Naive B cell (primary cell): ENCODE results near the gene VSTM2L. TPM values are rescaled to one million over a fixed set of nuclear protein-coding genes. Genes with fewer than 3 reads are reported as not detected.

Experiments
- ATAC-seq, 2 donors: fragments of 150-1000 bp; cut with Tn5 transposase; 2 replicates each; pipeline ENCODE4 v1.10.0; 2021; ENCODE audit warnings: low read depth in 2 of 2, mild to moderate bottlenecking in 2 of 2, moderate library complexity in 2 of 2
- DNase-seq: peaks from one replicate; pipeline ENCODE4 v3.0.0; 2022
- H3K27ac Mint-ChIP-seq, 6 donors: one replicate each; pipeline ENCODE4 v1.8.0; 2020 to 2022; ENCODE audit warnings: mild to moderate bottlenecking in 6 of 6, mixed read lengths in 6 of 6, moderate library complexity in 5 of 6, inconsistent platforms in 2 of 6
- H3K27me3 Mint-ChIP-seq, 3 donors: one replicate each; pipeline ENCODE4 v1.8.0; 2021 to 2022; ENCODE audit warnings: mixed read lengths in 3 of 3, mild to moderate bottlenecking in 1 of 3
- H3K36me3 Mint-ChIP-seq, 2 donors: one replicate each; pipeline ENCODE4 v1.8.0; 2020 to 2022; ENCODE audit warnings: mixed read lengths in 2 of 2, inconsistent platforms in 1 of 2, mild to moderate bottlenecking in 1 of 2
- H3K4me1 Mint-ChIP-seq, 3 donors: one replicate each; pipeline ENCODE4 v1.8.0; 2020 to 2022; ENCODE audit warnings: mixed read lengths in 3 of 3, inconsistent platforms in 1 of 3, mild to moderate bottlenecking in 1 of 3, moderate library complexity in 1 of 3
- H3K4me3 Mint-ChIP-seq, 8 donors: one replicate each; pipeline ENCODE4 v1.8.0; 2020 to 2022; ENCODE audit warnings: mild to moderate bottlenecking in 8 of 8, mixed read lengths in 8 of 8, moderate library complexity in 8 of 8, inconsistent platforms in 2 of 8
- H3K9me3 Mint-ChIP-seq, 7 donors: one replicate each; pipeline ENCODE4 v1.8.0; 2020 to 2022; ENCODE audit warnings: mixed read lengths in 7 of 7, mild to moderate bottlenecking in 5 of 7, inconsistent platforms in 2 of 7, moderate library complexity in 1 of 7
- polyA plus RNA-seq, 6 donors: library from polyadenylated mRNA; unstranded; fragments of 300-500 nt; fragmentation: Illumina TruSeq; gene quantifications; one replicate each; pipeline ENCODE4 v1.2.3, GENCODE V29; 2021; ENCODE audit warnings: low read depth in 6 of 6

Gene VSTM2L
- polyA plus RNA-seq, 6 donors from 2014 or later, result not detected

- peaks cover 15 to 18% (median 16%) of the 10 kb centered on the region in 3 donors for H3K4me1 Mint-ChIP-seq
- no peak overlapping the region for H3K4me3 Mint-ChIP-seq
- H3K27ac Mint-ChIP-seq, result no peak overlapping the region
These were observed 77.5 kb downstream of the VSTM2L start for GRCh38 chr20:37980383-37980782.

GRCh38 chr20:37980876-37981275, 77.9 kb downstream of the VSTM2L start:
- Mint-ChIP-seq H3K9me3 (no peaks in the 10 kb centered on the region), H3K27ac (no peak overlapping the region), H3K4me3 (no peak overlapping the region), H3K4me1 (peaks cover 15 to 18% (median 16%) of the 10 kb centered on the region in 3 donors), H3K36me3 (peaks cover 16 to 21% of the 10 kb centered on the region in 2 donors), H3K27me3 (no peaks in the 10 kb centered on the region)
- no peak for DNase-seq
- no peak for ATAC-seq

More at GRCh38 chr20:37980383-37980782, 77.5 kb downstream of the VSTM2L start:
- H3K9me3 Mint-ChIP-seq, result no peaks in the 10 kb centered on the region
- no peak for DNase-seq
- peaks cover 16 to 21% of the 10 kb centered on the region in 2 donors for H3K36me3 Mint-ChIP-seq
- no peaks in the 10 kb centered on the region for H3K27me3 Mint-ChIP-seq
- ATAC-seq, result no peak

- Mint-ChIP-seq H3K4me1 (peaks cover 13 to 15% (median 13%) of the 10 kb centered on the region in 3 donors), H3K36me3 (peaks cover 16 to 21% of the 10 kb centered on the region in 2 donors), H3K4me3 (no peak overlapping the region), H3K9me3 (no peaks in the 10 kb centered on the region), H3K27ac (peak overlapping the region in 1 of 6 donors; percentile 56), H3K27me3 (no peaks in the 10 kb centered on the region)
- ATAC-seq (no peak), DNase-seq (no peak)
These were observed 78.6 kb downstream of the VSTM2L start for GRCh38 chr20:37981568-37981967.

- peaks cover 16 to 21% of the 10 kb centered on the region in 2 donors for H3K36me3 Mint-ChIP-seq
- no peaks in the 10 kb centered on the region for H3K27me3 Mint-ChIP-seq
- peaks cover 0 to 4% (median 0%) of the 10 kb centered on the region in 3 donors for H3K4me1 Mint-ChIP-seq
- DNase-seq (no peak), ATAC-seq (no peak)
- H3K9me3 Mint-ChIP-seq, result no peaks in the 10 kb centered on the region
- peak overlapping the region in 1 of 6 donors; percentile 47 for H3K27ac Mint-ChIP-seq
- no peak overlapping the region for H3K4me3 Mint-ChIP-seq
These were observed 80.4 kb downstream of the VSTM2L start for GRCh38 chr20:37983286-37983685.

GRCh38 chr20:37984018-37984785, 81.3 kb downstream of the VSTM2L start:
- ATAC-seq (no peak), DNase-seq (no peak)
- Mint-ChIP-seq H3K27ac (peak overlapping the region in 1 of 6 donors; percentile 36), H3K27me3 (no peaks in the 10 kb centered on the region), H3K9me3 (no peaks in the 10 kb centered on the region), H3K4me1 (peaks cover 0 to 4% (median 0%) of the 10 kb centered on the region in 3 donors), H3K36me3 (peaks cover 25% of the 10 kb centered on the region in 2 donors), H3K4me3 (no peak overlapping the region)

- H3K9me3 Mint-ChIP-seq, result no peaks in the 10 kb centered on the region
- no peak overlapping the region for H3K4me3 Mint-ChIP-seq
- DNase-seq (no peak), ATAC-seq (no peak)
- H3K27ac Mint-ChIP-seq, result no peak overlapping the region
- no peaks in the 10 kb centered on the region for H3K27me3 Mint-ChIP-seq
- H3K36me3 Mint-ChIP-seq, result peaks cover 25 to 26% of the 10 kb centered on the region in 2 donors
- H3K4me1 Mint-ChIP-seq, result peaks cover 10 to 14% (median 10%) of the 10 kb centered on the region in 3 donors
These were observed 83.3 kb downstream of the VSTM2L start for GRCh38 chr20:37986044-37986858.

- DNase-seq, result no peak
- no peak for ATAC-seq
- Mint-ChIP-seq H3K36me3 (peaks cover 17 to 19% of the 10 kb centered on the region in 2 donors), H3K9me3 (no peaks in the 10 kb centered on the region), H3K4me3 (no peak overlapping the region), H3K27me3 (no peaks in the 10 kb centered on the region), H3K27ac (peak overlapping the region in 1 of 6 donors; percentile 67), H3K4me1 (peaks cover 12 to 16% (median 15%) of the 10 kb centered on the region in 3 donors)
These were observed 84.1 kb downstream of the VSTM2L start for GRCh38 chr20:37986873-37987601.

- no peak for DNase-seq
- peaks cover 14 to 16% of the 10 kb centered on the region in 2 donors for H3K36me3 Mint-ChIP-seq
- no peak overlapping the region for H3K4me3 Mint-ChIP-seq
- H3K9me3 Mint-ChIP-seq, result no peaks in the 10 kb centered on the region
- ATAC-seq, result no peak
- peaks cover 12 to 16% (median 15%) of the 10 kb centered on the region in 3 donors for H3K4me1 Mint-ChIP-seq
- no peaks in the 10 kb centered on the region for H3K27me3 Mint-ChIP-seq
- peak overlapping the region in 2 of 6 donors; percentile 26 to 67 for H3K27ac Mint-ChIP-seq
These were observed 84.8 kb downstream of the VSTM2L start for GRCh38 chr20:37987602-37988290.

GRCh38 chr20:37988306-37988954, 85.5 kb downstream of the VSTM2L start:
- H3K36me3 Mint-ChIP-seq, result peaks cover 10 to 16% of the 10 kb centered on the region in 2 donors
- no peaks in the 10 kb centered on the region for H3K27me3 Mint-ChIP-seq
- H3K9me3 Mint-ChIP-seq, result no peaks in the 10 kb centered on the region
- ATAC-seq (no peak), DNase-seq (no peak)
- H3K27ac Mint-ChIP-seq, result no peak overlapping the region
- H3K4me3 Mint-ChIP-seq, result no peak overlapping the region
- H3K4me1 Mint-ChIP-seq, result peaks cover 12 to 16% (median 15%) of the 10 kb centered on the region in 3 donors

GRCh38 chr20:37989601-37990295, 86.8 kb downstream of the VSTM2L start:
- peaks cover 12 to 15% (median 14%) of the 10 kb centered on the region in 3 donors for H3K4me1 Mint-ChIP-seq
- H3K36me3 Mint-ChIP-seq, result peaks cover 10 to 16% of the 10 kb centered on the region in 2 donors
- DNase-seq (no peak), ATAC-seq (no peak)
- H3K27me3 Mint-ChIP-seq, result no peaks in the 10 kb centered on the region
- H3K27ac Mint-ChIP-seq, result peak overlapping the region in 1 of 6 donors; percentile 92
- no peaks in the 10 kb centered on the region for H3K9me3 Mint-ChIP-seq
- H3K4me3 Mint-ChIP-seq, result no peak overlapping the region

- H3K27ac Mint-ChIP-seq, result peak overlapping the region; percentile 46 to 92 (median 77)
- H3K36me3 Mint-ChIP-seq, result peaks cover 10 to 19% of the 10 kb centered on the region in 2 donors
- ATAC-seq, result peak; percentile 95 to 96
- DNase-seq, result peak; percentile 52
- H3K27me3 Mint-ChIP-seq, result no peaks in the 10 kb centered on the region
- H3K4me1 Mint-ChIP-seq, result peaks cover 12 to 16% (median 15%) of the 10 kb centered on the region in 3 donors
- peak overlapping the region in 3 of 8 donors; percentile 11 to 18 (median 14) for H3K4me3 Mint-ChIP-seq
- H3K9me3 Mint-ChIP-seq, result no peaks in the 10 kb centered on the region
These were observed 87.7 kb downstream of the VSTM2L start for GRCh38 chr20:37990571-37991151.
